ENCODE data around the gene PSENEN.

DNA sequence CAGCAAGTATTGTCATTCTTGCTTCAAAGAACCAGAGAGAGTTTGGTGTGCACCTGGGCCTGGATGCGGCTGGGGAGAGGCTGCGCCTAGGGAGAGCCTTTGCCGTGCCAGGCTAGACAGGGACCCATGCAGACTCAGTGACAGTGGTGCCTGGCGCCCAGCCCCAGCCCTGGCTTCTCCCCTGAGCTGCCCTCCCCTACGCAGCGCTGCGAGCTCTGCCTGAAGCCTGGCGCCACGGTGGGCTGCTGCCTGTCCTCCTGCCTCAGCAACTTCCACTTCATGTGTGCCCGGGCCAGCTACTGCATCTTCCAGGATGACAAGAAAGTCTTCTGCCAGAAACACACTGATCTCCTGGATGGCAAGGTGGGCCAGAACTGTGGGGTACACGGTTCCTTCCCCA, 15.7 kb upstream of the PSENEN start:
- TF ChIP-seq, protein P1, sequence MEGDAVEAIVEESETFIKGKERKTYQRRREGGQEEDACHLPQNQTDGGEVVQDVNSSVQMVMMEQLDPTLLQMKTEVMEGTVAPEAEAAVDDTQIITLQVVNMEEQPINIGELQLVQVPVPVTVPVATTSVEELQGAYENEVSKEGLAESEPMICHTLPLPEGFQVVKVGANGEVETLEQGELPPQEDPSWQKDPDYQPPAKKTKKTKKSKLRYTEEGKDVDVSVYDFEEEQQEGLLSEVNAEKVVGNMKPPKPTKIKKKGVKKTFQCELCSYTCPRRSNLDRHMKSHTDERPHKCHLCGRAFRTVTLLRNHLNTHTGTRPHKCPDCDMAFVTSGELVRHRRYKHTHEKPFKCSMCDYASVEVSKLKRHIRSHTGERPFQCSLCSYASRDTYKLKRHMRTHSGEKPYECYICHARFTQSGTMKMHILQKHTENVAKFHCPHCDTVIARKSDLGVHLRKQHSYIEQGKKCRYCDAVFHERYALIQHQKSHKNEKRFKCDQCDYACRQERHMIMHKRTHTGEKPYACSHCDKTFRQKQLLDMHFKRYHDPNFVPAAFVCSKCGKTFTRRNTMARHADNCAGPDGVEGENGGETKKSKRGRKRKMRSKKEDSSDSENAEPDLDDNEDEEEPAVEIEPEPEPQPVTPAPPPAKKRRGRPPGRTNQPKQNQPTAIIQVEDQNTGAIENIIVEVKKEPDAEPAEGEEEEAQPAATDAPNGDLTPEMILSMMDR (IDR thresholded peaks at IDR 0.05) = no peak
- TF ChIP-seq POLR2A (IDR thresholded peaks at IDR 0.05) = no peak
